K562 (cell line): ENCODE data around the gene IGFBP4. TPM values are rescaled to one million over a fixed set of nuclear protein-coding genes. Genes with fewer than 3 reads are reported as not detected.
A peak's percentile ranks its signal among the peaks of the same experiment; 100 is the strongest.

Experiments used
- COPS2 ChIP-seq: fragments of 450-650 bp; conservative IDR thresholded peaks from 2 replicates; pipeline ENCODE4 v1.6.1; 2016; ENCODE audit warnings: mild to moderate bottlenecking, moderate library complexity
- CXXC5 ChIP-seq: fragments of 250-450 bp; sonication (Bioruptor Pico); IDR thresholded peaks from 2 replicates; pipeline ENCODE4 v1.8.0; 2022; ENCODE audit warnings: inconsistent platforms, mild to moderate bottlenecking, moderate library complexity
- ELF4 ChIP-seq: fragments of 450-650 bp; formaldehyde crosslinking; IDR thresholded peaks from 2 replicates; pipeline ENCODE4 v1.4.0; 2022; ENCODE audit warnings: missing genetic modification characterization
- HDGF ChIP-seq: fragments of 450-650 bp; IDR thresholded peaks from 2 replicates; pipeline ENCODE4 v1.6.1; 2016
- HNRNPLL ChIP-seq: fragments of 200-400 bp; formaldehyde crosslinking; IDR thresholded peaks from 2 replicates; pipeline ENCODE4 v1.6.1; 2017; ENCODE audit warnings: low read length, low read depth, mild to moderate bottlenecking; ENCODE audit not compliant: poor library complexity, severe bottlenecking
- POLR2G ChIP-seq: fragments of 200-400 bp; formaldehyde crosslinking; IDR thresholded peaks from 2 replicates; pipeline ENCODE4 v1.6.1; 2017; ENCODE audit warnings: low read depth, mild to moderate bottlenecking, antibody characterized with exemption, low read length, moderate library complexity
- POLR3A ChIP-seq: IDR thresholded peaks from 2 replicates; pipeline ENCODE4 v1.6.1; 2011; ENCODE audit warnings: borderline replicate concordance, mild to moderate bottlenecking, moderate library complexity; ENCODE audit not compliant: insufficient read length, insufficient read depth; ENCODE audit errors: extremely low read depth
- RAD21 ChIP-seq, 2 experiments: fragments of 250-450 bp in 1 of 2; fragments of 450-650 bp in 1 of 2; sonication (Bioruptor Pico) in 1 of 2; formaldehyde crosslinking in 1 of 2; IDR thresholded peaks in 1 of 2; conservative IDR thresholded peaks in 1 of 2; 2 replicates each; pipeline versions ENCODE4 v1.4.0 to v1.8.0; 2020 to 2022; ENCODE audit warnings: mild to moderate bottlenecking in 2 of 2, moderate library complexity in 1 of 2
- RFX1 ChIP-seq: fragments of 450-650 bp; IDR thresholded peaks from 2 replicates; pipeline ENCODE4 v1.6.1; 2016; ENCODE audit warnings: mild to moderate bottlenecking, moderate library complexity
- SOX6 ChIP-seq: fragments of 450-650 bp; IDR thresholded peaks from 2 replicates; pipeline ENCODE4 v1.6.1; 2014; ENCODE audit warnings: mild to moderate bottlenecking
- SPI1 ChIP-seq: IDR thresholded peaks from 2 replicates; pipeline ENCODE4 v1.6.1; 2011; ENCODE audit warnings: low read depth, low read length, control low read depth, borderline replicate concordance
- polyA plus RNA-seq, 8 experiments: library from polyadenylated mRNA; depleted of rRNA in 4 of 8; stranded (reverse) in 5 of 8; unstranded in 3 of 8; fragments of >200 nt; fragmentation: Nextera tagmentation in 2 of 8; fragmentation: Illumina TruSeq in 1 of 8; extraction: Ambion mirVana in 2 of 8; extraction: Trizol in 1 of 8; gene quantifications; 2 replicates each; pipeline versions ENCODE4 v1.2.1 to v1.2.3, GENCODE V29; 2011 to 2014; ENCODE audit warnings: inconsistent platforms in 1 of 8, missing spikeins in 1 of 8
- total RNA-seq, 7 experiments: library from RNA; depleted of rRNA in 6 of 7; stranded (reverse); fragments of >200 nt in 6 of 7; fragmentation: Illumina TruSeq in 2 of 7; extraction: Trizol in 2 of 7; gene quantifications; 2 replicates each; pipeline versions ENCODE4 v1.2.1 to v1.2.3, GENCODE V29; 2011 to 2021; ENCODE audit warnings: low replicate concordance in 1 of 7
- TF ChIP-seq, protein P1 (sequence below), 2 experiments: IDR thresholded peaks; 2 replicates each; pipeline ENCODE4 v1.6.1; 2011; ENCODE audit warnings: borderline replicate concordance in 1 of 2, control low read depth in 1 of 2, low read depth in 1 of 2, low read length in 1 of 2, mild to moderate bottlenecking in 1 of 2, mixed read lengths in 1 of 2, moderate library complexity in 1 of 2; ENCODE audit not compliant: insufficient read depth in 1 of 2, insufficient read length in 1 of 2, poor library complexity in 1 of 2, severe bottlenecking in 1 of 2; ENCODE audit errors: extremely low read depth in 1 of 2
- TF ChIP-seq, protein P2 (sequence below): fragments of 450-650 bp; IDR thresholded peaks from 2 replicates; pipeline ENCODE4 v1.6.1; 2016; ENCODE audit warnings: mild to moderate bottlenecking, moderate library complexity
- TF ChIP-seq, protein P3 (sequence below): sonication (generic); formaldehyde crosslinking; IDR thresholded peaks from 2 replicates; pipeline ENCODE4 v1.8.0; 2022; ENCODE audit warnings: missing genetic modification reagents, mild to moderate bottlenecking, moderate library complexity, borderline replicate concordance

IGFBP4 gene
- total and polyA plus RNA-seq, 9 of the 15 experiments (the other 6 are each of a cell fraction or from before 2014, with no cell fraction given) = 8.8 to 99.8 (median 18.6) TPM

GRCh38 chr17:40437095-40437732, 6.0 kb upstream of the IGFBP4 start (continued):
- TF ChIP-seq, protein P1, sequence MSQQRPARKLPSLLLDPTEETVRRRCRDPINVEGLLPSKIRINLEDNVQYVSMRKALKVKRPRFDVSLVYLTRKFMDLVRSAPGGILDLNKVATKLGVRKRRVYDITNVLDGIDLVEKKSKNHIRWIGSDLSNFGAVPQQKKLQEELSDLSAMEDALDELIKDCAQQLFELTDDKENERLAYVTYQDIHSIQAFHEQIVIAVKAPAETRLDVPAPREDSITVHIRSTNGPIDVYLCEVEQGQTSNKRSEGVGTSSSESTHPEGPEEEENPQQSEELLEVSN (IDR thresholded peaks at IDR 0.05; ENCODE audit: borderline replicate concordance in 1 of 2, extremely low read depth in 1 of 2, insufficient read depth in 1 of 2, insufficient read length in 1 of 2, low read depth in 1 of 2, low read length in 1 of 2, poor library complexity in 1 of 2, severe bottlenecking in 1 of 2) = no peak
- TF ChIP-seq, protein P2, sequence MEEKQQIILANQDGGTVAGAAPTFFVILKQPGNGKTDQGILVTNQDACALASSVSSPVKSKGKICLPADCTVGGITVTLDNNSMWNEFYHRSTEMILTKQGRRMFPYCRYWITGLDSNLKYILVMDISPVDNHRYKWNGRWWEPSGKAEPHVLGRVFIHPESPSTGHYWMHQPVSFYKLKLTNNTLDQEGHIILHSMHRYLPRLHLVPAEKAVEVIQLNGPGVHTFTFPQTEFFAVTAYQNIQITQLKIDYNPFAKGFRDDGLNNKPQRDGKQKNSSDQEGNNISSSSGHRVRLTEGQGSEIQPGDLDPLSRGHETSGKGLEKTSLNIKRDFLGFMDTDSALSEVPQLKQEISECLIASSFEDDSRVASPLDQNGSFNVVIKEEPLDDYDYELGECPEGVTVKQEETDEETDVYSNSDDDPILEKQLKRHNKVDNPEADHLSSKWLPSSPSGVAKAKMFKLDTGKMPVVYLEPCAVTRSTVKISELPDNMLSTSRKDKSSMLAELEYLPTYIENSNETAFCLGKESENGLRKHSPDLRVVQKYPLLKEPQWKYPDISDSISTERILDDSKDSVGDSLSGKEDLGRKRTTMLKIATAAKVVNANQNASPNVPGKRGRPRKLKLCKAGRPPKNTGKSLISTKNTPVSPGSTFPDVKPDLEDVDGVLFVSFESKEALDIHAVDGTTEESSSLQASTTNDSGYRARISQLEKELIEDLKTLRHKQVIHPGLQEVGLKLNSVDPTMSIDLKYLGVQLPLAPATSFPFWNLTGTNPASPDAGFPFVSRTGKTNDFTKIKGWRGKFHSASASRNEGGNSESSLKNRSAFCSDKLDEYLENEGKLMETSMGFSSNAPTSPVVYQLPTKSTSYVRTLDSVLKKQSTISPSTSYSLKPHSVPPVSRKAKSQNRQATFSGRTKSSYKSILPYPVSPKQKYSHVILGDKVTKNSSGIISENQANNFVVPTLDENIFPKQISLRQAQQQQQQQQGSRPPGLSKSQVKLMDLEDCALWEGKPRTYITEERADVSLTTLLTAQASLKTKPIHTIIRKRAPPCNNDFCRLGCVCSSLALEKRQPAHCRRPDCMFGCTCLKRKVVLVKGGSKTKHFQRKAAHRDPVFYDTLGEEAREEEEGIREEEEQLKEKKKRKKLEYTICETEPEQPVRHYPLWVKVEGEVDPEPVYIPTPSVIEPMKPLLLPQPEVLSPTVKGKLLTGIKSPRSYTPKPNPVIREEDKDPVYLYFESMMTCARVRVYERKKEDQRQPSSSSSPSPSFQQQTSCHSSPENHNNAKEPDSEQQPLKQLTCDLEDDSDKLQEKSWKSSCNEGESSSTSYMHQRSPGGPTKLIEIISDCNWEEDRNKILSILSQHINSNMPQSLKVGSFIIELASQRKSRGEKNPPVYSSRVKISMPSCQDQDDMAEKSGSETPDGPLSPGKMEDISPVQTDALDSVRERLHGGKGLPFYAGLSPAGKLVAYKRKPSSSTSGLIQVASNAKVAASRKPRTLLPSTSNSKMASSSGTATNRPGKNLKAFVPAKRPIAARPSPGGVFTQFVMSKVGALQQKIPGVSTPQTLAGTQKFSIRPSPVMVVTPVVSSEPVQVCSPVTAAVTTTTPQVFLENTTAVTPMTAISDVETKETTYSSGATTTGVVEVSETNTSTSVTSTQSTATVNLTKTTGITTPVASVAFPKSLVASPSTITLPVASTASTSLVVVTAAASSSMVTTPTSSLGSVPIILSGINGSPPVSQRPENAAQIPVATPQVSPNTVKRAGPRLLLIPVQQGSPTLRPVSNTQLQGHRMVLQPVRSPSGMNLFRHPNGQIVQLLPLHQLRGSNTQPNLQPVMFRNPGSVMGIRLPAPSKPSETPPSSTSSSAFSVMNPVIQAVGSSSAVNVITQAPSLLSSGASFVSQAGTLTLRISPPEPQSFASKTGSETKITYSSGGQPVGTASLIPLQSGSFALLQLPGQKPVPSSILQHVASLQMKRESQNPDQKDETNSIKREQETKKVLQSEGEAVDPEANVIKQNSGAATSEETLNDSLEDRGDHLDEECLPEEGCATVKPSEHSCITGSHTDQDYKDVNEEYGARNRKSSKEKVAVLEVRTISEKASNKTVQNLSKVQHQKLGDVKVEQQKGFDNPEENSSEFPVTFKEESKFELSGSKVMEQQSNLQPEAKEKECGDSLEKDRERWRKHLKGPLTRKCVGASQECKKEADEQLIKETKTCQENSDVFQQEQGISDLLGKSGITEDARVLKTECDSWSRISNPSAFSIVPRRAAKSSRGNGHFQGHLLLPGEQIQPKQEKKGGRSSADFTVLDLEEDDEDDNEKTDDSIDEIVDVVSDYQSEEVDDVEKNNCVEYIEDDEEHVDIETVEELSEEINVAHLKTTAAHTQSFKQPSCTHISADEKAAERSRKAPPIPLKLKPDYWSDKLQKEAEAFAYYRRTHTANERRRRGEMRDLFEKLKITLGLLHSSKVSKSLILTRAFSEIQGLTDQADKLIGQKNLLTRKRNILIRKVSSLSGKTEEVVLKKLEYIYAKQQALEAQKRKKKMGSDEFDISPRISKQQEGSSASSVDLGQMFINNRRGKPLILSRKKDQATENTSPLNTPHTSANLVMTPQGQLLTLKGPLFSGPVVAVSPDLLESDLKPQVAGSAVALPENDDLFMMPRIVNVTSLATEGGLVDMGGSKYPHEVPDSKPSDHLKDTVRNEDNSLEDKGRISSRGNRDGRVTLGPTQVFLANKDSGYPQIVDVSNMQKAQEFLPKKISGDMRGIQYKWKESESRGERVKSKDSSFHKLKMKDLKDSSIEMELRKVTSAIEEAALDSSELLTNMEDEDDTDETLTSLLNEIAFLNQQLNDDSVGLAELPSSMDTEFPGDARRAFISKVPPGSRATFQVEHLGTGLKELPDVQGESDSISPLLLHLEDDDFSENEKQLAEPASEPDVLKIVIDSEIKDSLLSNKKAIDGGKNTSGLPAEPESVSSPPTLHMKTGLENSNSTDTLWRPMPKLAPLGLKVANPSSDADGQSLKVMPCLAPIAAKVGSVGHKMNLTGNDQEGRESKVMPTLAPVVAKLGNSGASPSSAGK = no peak
- TF ChIP-seq RAD21 (CRISPR knock-in tag; conservative IDR thresholded peaks at IDR 0.05 in 1 of 2, IDR thresholded peaks at IDR 0.05 in 1 of 2) = no peak
- TF ChIP-seq, protein P3, sequence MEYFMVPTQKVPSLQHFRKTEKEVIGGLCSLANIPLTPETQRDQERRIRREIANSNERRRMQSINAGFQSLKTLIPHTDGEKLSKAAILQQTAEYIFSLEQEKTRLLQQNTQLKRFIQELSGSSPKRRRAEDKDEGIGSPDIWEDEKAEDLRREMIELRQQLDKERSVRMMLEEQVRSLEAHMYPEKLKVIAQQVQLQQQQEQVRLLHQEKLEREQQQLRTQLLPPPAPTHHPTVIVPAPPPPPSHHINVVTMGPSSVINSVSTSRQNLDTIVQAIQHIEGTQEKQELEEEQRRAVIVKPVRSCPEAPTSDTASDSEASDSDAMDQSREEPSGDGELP (CRISPR knock-in tag) = no peak
- no peak for TF ChIP-seq POLR2G
- no peak for TF ChIP-seq ELF4 (CRISPR knock-in tag)
- TF ChIP-seq SOX6 = no peak
- TF ChIP-seq POLR3A = no peak
- TF ChIP-seq CXXC5 (CRISPR knock-in tag) = no peak
- 0 out of 2 replicates have a peak, but pooled peaks have one; percentile 30 for TF ChIP-seq HDGF
- no peak for TF ChIP-seq HNRNPLL
- TF ChIP-seq SPI1 = peak; percentile 86
- no peak for TF ChIP-seq COPS2
- TF ChIP-seq RFX1 = no peak
